ENCODE measurements around the gene FADS2.

The FADS2 gene

GRCh38 chr11:61833471-61833870, 5.4 kb downstream of the FADS2 start:
- TF ChIP-seq CTCF (conservative IDR thresholded peaks at IDR 0.05; ENCODE audit: low read depth, low read length): no peak
- no peak overlapping the region for H3K4me3 ChIP-seq (ENCODE audit: low read length)
- no peak for DNase-seq (ENCODE audit: low read depth)

GRCh38 chr11:61833926-61834277, 5.8 kb downstream of the FADS2 start:
- DNase-seq (ENCODE audit: low read depth): no peak
- no peak for TF ChIP-seq CTCF (conservative IDR thresholded peaks at IDR 0.05; ENCODE audit: low read depth, low read length)
- H3K4me3 ChIP-seq (ENCODE audit: low read length): no peak overlapping the region

GRCh38 chr11:61834278-61835048, 6.4 kb downstream of the FADS2 start:
- TF ChIP-seq CTCF (conservative IDR thresholded peaks at IDR 0.05; ENCODE audit: low read depth, low read length): no peak
- no peak overlapping the region for H3K4me3 ChIP-seq (ENCODE audit: low read length)
- DNase-seq (ENCODE audit: low read depth): no peak

GRCh38 chr11:61836193-61836592, 8.1 kb downstream of the FADS2 start:
- no peak overlapping the region for H3K4me3 ChIP-seq (ENCODE audit: low read length)
- no peak for TF ChIP-seq CTCF (conservative IDR thresholded peaks at IDR 0.05; ENCODE audit: low read depth, low read length)
- DNase-seq (ENCODE audit: low read depth): no peak

GRCh38 chr11:61837411-61838005, 9.4 kb downstream of the FADS2 start:
- DNase-seq (ENCODE audit: low read depth): no peak
- TF ChIP-seq CTCF (conservative IDR thresholded peaks at IDR 0.05; ENCODE audit: low read depth, low read length): no peak
- H3K4me3 ChIP-seq (ENCODE audit: low read length): no peak overlapping the region

- no peak for DNase-seq (ENCODE audit: low read depth)
- no peak overlapping the region for H3K4me3 ChIP-seq (ENCODE audit: low read length)
- no peak for TF ChIP-seq CTCF (conservative IDR thresholded peaks at IDR 0.05; ENCODE audit: low read depth, low read length)
These were observed 10.4 kb downstream of the FADS2 start for GRCh38 chr11:61838501-61838900.

- TF ChIP-seq CTCF (conservative IDR thresholded peaks at IDR 0.05; ENCODE audit: low read depth, low read length): no peak
- H3K4me3 ChIP-seq (ENCODE audit: low read length): no peak overlapping the region
These were observed 10.8 kb downstream of the FADS2 start for GRCh38 chr11:61838921-61839320.

More at GRCh38 chr11:61838921-61839320, 10.8 kb downstream of the FADS2 start:
- DNase-seq (ENCODE audit: low read depth): no peak
